Dermis microvascular lymphatic vessel endothelial cell (primary cell): ENCODE data around the gene RND1. TPM values are rescaled to one million over a fixed set of nuclear protein-coding genes. Genes with fewer than 3 reads are reported as not detected.
"Not testable (repeated sequence)": the region's sequence is repeated elsewhere in the genome, so short reads cannot be mapped to it uniquely, and the experiment has no call there.

ENCODE experiments used
- DNase-seq, 2 donors: peaks; one replicate each; pipeline versions ENCODE4 v3.0.0 to v3.0.0-alpha.2; 2010; ENCODE audit warnings: low read depth in 2 of 2
- total RNA-seq: library from RNA; depleted of rRNA; stranded (reverse); fragments of >200 nt; gene quantifications from 2 replicates; pipeline ENCODE4 v1.2.1, GENCODE V29; 2014

The RND1 gene
- total RNA-seq, 1 donor from 2014 or later, result 3.2 TPM

GRCh38 chr12:48868451-48868850 lies 2.8 kb upstream of the RND1 start:
- no peak for DNase-seq

- DNase-seq, result no peak
Measured at GRCh38 chr12:48866052-48866711, 512 bp upstream of the RND1 start.

- DNase-seq, result no peak
Measured at GRCh38 chr12:48863291-48863690, 2.4 kb downstream of the RND1 start.

GRCh38 chr12:48862760-48863159 lies 2.9 kb downstream of the RND1 start:
- DNase-seq, result no peak

- peak in 1 of 2 donors; percentile 35 for DNase-seq
Measured at GRCh38 chr12:48861111-48861510, 4.6 kb downstream of the RND1 start.

- not testable (repeated sequence) for DNase-seq
Measured at GRCh38 chr12:48860236-48860635, 5.4 kb downstream of the RND1 start.

- DNase-seq, result no peak
Measured at GRCh38 chr12:48859607-48860006, 6.1 kb downstream of the RND1 start.

- DNase-seq, result no peak
Measured at GRCh38 chr12:48858043-48858442, 7.6 kb downstream of the RND1 start.

- DNase-seq, result no peak
Measured at GRCh38 chr12:48857278-48857994, 8.2 kb downstream of the RND1 start.

- no peak for DNase-seq
Measured at GRCh38 chr12:48856379-48856778, 9.3 kb downstream of the RND1 start.

GRCh38 chr12:48854932-48855331 lies 10.7 kb downstream of the RND1 start:
- DNase-seq, result not testable (repeated sequence)

- DNase-seq, result no peak
Measured at GRCh38 chr12:48854488-48854887, 11.2 kb downstream of the RND1 start.

- peak; percentile 87 to 91 for DNase-seq
Measured at GRCh38 chr12:48852734-48853688, 12.7 kb downstream of the RND1 start.

GRCh38 chr12:48851883-48852733 lies 13.6 kb downstream of the RND1 start, which contains the start of gene DDX23:
TSS of gene DDX23 (minus strand) at chr12:48852163. CDS start at chr12:48845782, 6,381 bp downstream.
- peak; percentile 92 to 98 for DNase-seq

GRCh38 chr12:48842021-48842420 lies 23.6 kb downstream of the RND1 start:
- DNase-seq, result not testable (repeated sequence)

GRCh38 chr12:48838048-48838447 lies 27.6 kb downstream of the RND1 start:
- no peak for DNase-seq

- DNase-seq, result no peak
Measured at GRCh38 chr12:48832321-48833060, 33.2 kb downstream of the RND1 start.

- DNase-seq, result no peak
Measured at GRCh38 chr12:48831257-48831656, 34.4 kb downstream of the RND1 start.

GRCh38 chr12:48828841-48829575 lies 36.7 kb downstream of the RND1 start:
- DNase-seq, result no peak
